GM19351 (cell line): ENCODE results near the gene RTTN.
A peak's percentile ranks its signal among the peaks of the same experiment; 100 is the strongest.
"Not testable (repeated sequence)": the region's sequence is repeated elsewhere in the genome, so short reads cannot be mapped to it uniquely, and the experiment has no call there.

ENCODE experiments used
- ATAC-seq: cut with Tn5 transposase; IDR thresholded peaks from one replicate; pipeline ENCODE4 v1.9.1; 2021; ENCODE audit warnings: mild to moderate bottlenecking, moderate library complexity; ENCODE audit not compliant: unreplicated experiment

RTTN gene

GRCh38 chr18:70205421-70206397 is at the start of gene RTTN:
Gene RTTN, minus strand, starts transcription at chr18:70205687. Its CDS starts 29 bp downstream, at chr18:70205658.
- ATAC-seq: peak; percentile 93

- ATAC-seq: no peak
Measured at GRCh38 chr18:70250781-70251180, 45.3 kb upstream of the RTTN start.

- not testable (repeated sequence) for ATAC-seq
Measured at GRCh38 chr18:70249861-70250260, 44.4 kb upstream of the RTTN start.

GRCh38 chr18:70249118-70249517 is 43.6 kb upstream of the RTTN start:
- ATAC-seq: no peak

- ATAC-seq: no peak
Measured at GRCh38 chr18:70246061-70246466, 40.6 kb upstream of the RTTN start.

- ATAC-seq: no peak
Measured at GRCh38 chr18:70243131-70243929, 37.8 kb upstream of the RTTN start.

- ATAC-seq: not testable (repeated sequence)
Measured at GRCh38 chr18:70236921-70237320, 31.4 kb upstream of the RTTN start.

GRCh38 chr18:70235478-70235877 is 30.0 kb upstream of the RTTN start:
- no peak for ATAC-seq

- no peak for ATAC-seq
Measured at GRCh38 chr18:70234667-70235459, 29.4 kb upstream of the RTTN start.

- no peak for ATAC-seq
Measured at GRCh38 chr18:70233974-70234373, 28.5 kb upstream of the RTTN start.

GRCh38 chr18:70232261-70232660 is 26.8 kb upstream of the RTTN start:
- ATAC-seq: no peak

- no peak for ATAC-seq
Measured at GRCh38 chr18:70229639-70230038, 24.2 kb upstream of the RTTN start.

- ATAC-seq: peak; percentile 70
Measured at GRCh38 chr18:70228536-70228935, 23.0 kb upstream of the RTTN start.

- ATAC-seq: no peak
Measured at GRCh38 chr18:70227438-70227837, 22.0 kb upstream of the RTTN start.

GRCh38 chr18:70221915-70222278 is 16.4 kb upstream of the RTTN start:
- no peak for ATAC-seq

GRCh38 chr18:70221156-70221914 is 15.8 kb upstream of the RTTN start:
- ATAC-seq: no peak

- no peak for ATAC-seq
Measured at GRCh38 chr18:70220628-70221027, 15.1 kb upstream of the RTTN start.

- ATAC-seq: no peak
Measured at GRCh38 chr18:70219688-70220087, 14.2 kb upstream of the RTTN start.

- no peak for ATAC-seq
Measured at GRCh38 chr18:70216788-70217187, 11.3 kb upstream of the RTTN start.

- no peak for ATAC-seq
Measured at GRCh38 chr18:70207181-70207580, 1.7 kb upstream of the RTTN start.
